Testis (tissue), 2 donors: ENCODE results near the gene RPS27L.

Experiments used
- CTCF ChIP-seq, 3 experiments: fragments of 450-650 bp in 2 of 3; fragments of 200-600 bp in 1 of 3; sonication (generic) in 1 of 3; IDR thresholded peaks; one replicate each; pipeline ENCODE4 v1.5.1; 2016 to 2019; ENCODE audit warnings: antibody characterized with exemption in 3 of 3, mild to moderate bottlenecking in 2 of 3, moderate library complexity in 1 of 3
- POLR2A ChIP-seq: fragments of 450-650 bp; IDR thresholded peaks from one replicate; pipeline ENCODE4 v1.6.1; 2017; ENCODE audit warnings: antibody characterized with exemption, mild to moderate bottlenecking, moderate library complexity

GRCh38 chr15:63202861-63203260 lies 45.6 kb upstream of the RPS27L start:
- TF ChIP-seq CTCF (IDR thresholded peaks at IDR 0.05) (no peak), POLR2A (no peak)
